Parathyroid adenoma (tissue), 2 donors: ENCODE measurements around the gene ATP2C2.

Experiments used
- H2AFZ ChIP-seq: fragments of 300-600 bp; sonication (generic); one replicate; pipeline ENCODE4 v1.7.0; 2017; ENCODE audit warnings: antibody characterized with exemption, mild to moderate bottlenecking
- H3K27ac ChIP-seq: fragments of 300-600 bp; sonication (generic); one replicate; pipeline ENCODE4 v1.7.0; 2017
- H3K27me3 ChIP-seq: fragments of 300-600 bp; sonication (generic); one replicate; pipeline ENCODE4 v1.7.0; 2017; ENCODE audit warnings: low read length; ENCODE audit not compliant: control insufficient read depth, insufficient read depth
- H3K36me3 ChIP-seq: fragments of 300-600 bp; sonication (generic); one replicate; pipeline ENCODE4 v1.7.0; 2017; ENCODE audit warnings: low read length; ENCODE audit not compliant: control insufficient read depth, insufficient read depth
- H3K4me1 ChIP-seq: fragments of 300-600 bp; sonication (generic); one replicate; pipeline ENCODE4 v1.7.0; 2017; ENCODE audit warnings: control low read depth
- H3K4me2 ChIP-seq: fragments of 300-600 bp; sonication (generic); one replicate; pipeline ENCODE4 v1.7.0; 2017; ENCODE audit warnings: low read length
- H3K4me3 ChIP-seq: fragments of 300-600 bp; sonication (generic); one replicate; pipeline ENCODE4 v1.7.0; 2017; ENCODE audit warnings: low read depth, low read length
- H3K79me2 ChIP-seq: fragments of 300-600 bp; sonication (generic); one replicate; pipeline ENCODE4 v1.7.0; 2017; ENCODE audit warnings: control low read depth
- H3K9ac ChIP-seq: fragments of 300-600 bp; sonication (generic); one replicate; pipeline ENCODE4 v1.7.0; 2017; ENCODE audit warnings: mild to moderate bottlenecking
- H3K9me3 ChIP-seq: fragments of 300-600 bp; sonication (generic); one replicate; pipeline ENCODE4 v1.7.0; 2017; ENCODE audit warnings: low read length; ENCODE audit not compliant: control insufficient read depth
- CTCF ChIP-seq: fragments of 300-600 bp; sonication (generic); IDR thresholded peaks from one replicate; pipeline ENCODE4 v1.7.0; 2017; ENCODE audit warnings: antibody characterized with exemption, mild to moderate bottlenecking
- donor health status: primary hyperparathyroidism.

ATP2C2 gene

GRCh38 chr16:84486126-84486525, 117.8 kb downstream of the ATP2C2 start:
- H3K27me3 ChIP-seq, result no peaks in the 10 kb centered on the region
- no peak overlapping the region for H3K4me3 ChIP-seq
- H3K27ac ChIP-seq, result no peak overlapping the region
- no peaks in the 10 kb centered on the region for H3K9me3 ChIP-seq
- H3K9ac ChIP-seq, result no peak overlapping the region
- H3K4me2 ChIP-seq, result no peak overlapping the region
- H2AFZ ChIP-seq, result no peak overlapping the region
- H3K79me2 ChIP-seq, result no peaks in the 10 kb centered on the region
- no peaks in the 10 kb centered on the region for H3K4me1 ChIP-seq
- H3K36me3 ChIP-seq, result no peaks in the 10 kb centered on the region
- TF ChIP-seq CTCF, result no peak

- H3K27ac ChIP-seq, result no peak overlapping the region
- no peaks in the 10 kb centered on the region for H3K79me2 ChIP-seq
- no peak overlapping the region for H3K4me2 ChIP-seq
- H3K27me3 ChIP-seq, result no peaks in the 10 kb centered on the region
- no peak for TF ChIP-seq CTCF
- no peaks in the 10 kb centered on the region for H3K36me3 ChIP-seq
- no peak overlapping the region for H3K9ac ChIP-seq
- H3K4me1 ChIP-seq, result no peaks in the 10 kb centered on the region
- no peaks in the 10 kb centered on the region for H3K9me3 ChIP-seq
- H2AFZ ChIP-seq, result no peak overlapping the region
- H3K4me3 ChIP-seq, result no peak overlapping the region
Measured at GRCh38 chr16:84486551-84487235, 118.4 kb downstream of the ATP2C2 start.

GRCh38 chr16:84487358-84487757, 119.0 kb downstream of the ATP2C2 start:
- H3K9ac ChIP-seq, result no peak overlapping the region
- no peak overlapping the region for H3K4me3 ChIP-seq
- no peaks in the 10 kb centered on the region for H3K27me3 ChIP-seq

GRCh38 chr16:84489131-84489530, 120.8 kb downstream of the ATP2C2 start:
- no peak for TF ChIP-seq CTCF
- H3K27ac ChIP-seq, result no peak overlapping the region
- H3K4me3 ChIP-seq, result no peak overlapping the region
- H2AFZ ChIP-seq, result no peak overlapping the region
- no peaks in the 10 kb centered on the region for H3K36me3 ChIP-seq
- H3K4me1 ChIP-seq, result no peaks in the 10 kb centered on the region
- H3K27me3 ChIP-seq, result no peaks in the 10 kb centered on the region
- no peak overlapping the region for H3K4me2 ChIP-seq
- H3K9me3 ChIP-seq, result no peaks in the 10 kb centered on the region
- H3K9ac ChIP-seq, result no peak overlapping the region
- H3K79me2 ChIP-seq, result no peaks in the 10 kb centered on the region

More at GRCh38 chr16:84487358-84487757, 119.0 kb downstream of the ATP2C2 start:
- no peak overlapping the region for H2AFZ ChIP-seq
- H3K79me2 ChIP-seq, result no peaks in the 10 kb centered on the region
- no peaks in the 10 kb centered on the region for H3K36me3 ChIP-seq
- H3K9me3 ChIP-seq, result no peaks in the 10 kb centered on the region
- no peak overlapping the region for H3K4me2 ChIP-seq
- TF ChIP-seq CTCF, result no peak
- H3K27ac ChIP-seq, result no peak overlapping the region
- H3K4me1 ChIP-seq, result no peaks in the 10 kb centered on the region

- no peaks in the 10 kb centered on the region for H3K4me1 ChIP-seq
- H3K9me3 ChIP-seq, result no peaks in the 10 kb centered on the region
- H2AFZ ChIP-seq, result no peak overlapping the region
- no peak for TF ChIP-seq CTCF
- H3K9ac ChIP-seq, result no peak overlapping the region
- H3K27ac ChIP-seq, result no peak overlapping the region
- H3K36me3 ChIP-seq, result no peaks in the 10 kb centered on the region
- H3K4me2 ChIP-seq, result no peak overlapping the region
- H3K27me3 ChIP-seq, result no peaks in the 10 kb centered on the region
- no peak overlapping the region for H3K4me3 ChIP-seq
- no peaks in the 10 kb centered on the region for H3K79me2 ChIP-seq
Measured at GRCh38 chr16:84495506-84495905, 127.2 kb downstream of the ATP2C2 start.
